GM12873 (cell line): ENCODE measurements around the gene CPPED1.

Experiments
- CTCF ChIP-seq: IDR thresholded peaks from 2 replicates; pipeline ENCODE4 v1.5.1; 2012; ENCODE audit warnings: low read depth, mild to moderate bottlenecking, moderate library complexity, low read length, control low read depth; ENCODE audit not compliant: insufficient read depth; ENCODE audit errors: missing control alignments

CPPED1 gene

GRCh38 chr16:12773221-12773620 lies 30.5 kb downstream of the CPPED1 start:
- no peak for TF ChIP-seq CTCF

- TF ChIP-seq CTCF, result no peak
Observed at GRCh38 chr16:12771341-12771798, 32.3 kb downstream of the CPPED1 start.

GRCh38 chr16:12769525-12769924 lies 34.2 kb downstream of the CPPED1 start:
- no peak for TF ChIP-seq CTCF

GRCh38 chr16:12767897-12768296 lies 35.8 kb downstream of the CPPED1 start:
- no peak for TF ChIP-seq CTCF

GRCh38 chr16:12766853-12767252 lies 36.8 kb downstream of the CPPED1 start:
- no peak for TF ChIP-seq CTCF

GRCh38 chr16:12764813-12765488 lies 38.7 kb downstream of the CPPED1 start:
- TF ChIP-seq CTCF, result no peak

- no peak for TF ChIP-seq CTCF
Observed at GRCh38 chr16:12763517-12763916, 40.2 kb downstream of the CPPED1 start.
